A673 (cell line): ENCODE data around the gene LKAAEAR1. TPM values are rescaled to one million over a fixed set of nuclear protein-coding genes. Genes with fewer than 3 reads are reported as not detected.

Source experiments
- BruUV-seq: library from RNA; stranded (reverse); fragments of 400-500 nt; replicated peaks from 2 replicates; lab custom pipeline; 2021; lab: Mats Ljungman, UMichigan
- CTCF ChIA-PET: fragments of 300-600 bp; sonication (Branson Sonifier 250); formaldehyde crosslinking; loops from one replicate; lab custom pipeline; 2022; ENCODE audit warnings: antibody characterized with exemption; lab: Charles Lee
- POLR2A ChIA-PET: fragments of 300-600 bp; sonication (Branson Sonifier 250); formaldehyde crosslinking; loops from one replicate; lab custom pipeline; 2022; ENCODE audit warnings: antibody characterized with exemption; ENCODE audit not compliant: low non-redundant PET; lab: Charles Lee
- DNase-seq: peaks from one replicate; pipeline ENCODE4 v3.0.0-alpha.2; 2015; ENCODE audit warnings: low spot score
- H3K27ac ChIP-seq: fragments of 200-600 bp; sonication (generic); 2 replicates; pipeline ENCODE4 v1.5.1; 2016; ENCODE audit warnings: mixed run types, low read depth, mild to moderate bottlenecking, mixed read lengths, antibody characterized with exemption, low read length; ENCODE audit not compliant: poor library complexity, severe bottlenecking
- H3K27me3 ChIP-seq: fragments of 200-600 bp; sonication (generic); replicated peaks from 2 replicates; pipeline ENCODE4 v1.6.1; 2017; ENCODE audit warnings: mixed run types, low read depth, mild to moderate bottlenecking, mixed read lengths, antibody characterized with exemption, low read length; ENCODE audit not compliant: insufficient read depth, poor library complexity
- H3K36me3 ChIP-seq: fragments of 200-600 bp; sonication (generic); 2 replicates; pipeline ENCODE4 v1.6.1; 2016; ENCODE audit warnings: mixed run types, mild to moderate bottlenecking, mixed read lengths, antibody characterized with exemption, low read length; ENCODE audit not compliant: insufficient read depth, poor library complexity, severe bottlenecking
- H3K4me1 ChIP-seq: fragments of 200-600 bp; sonication (generic); 2 replicates; pipeline ENCODE4 v1.6.1; 2017; ENCODE audit warnings: mixed run types, mild to moderate bottlenecking, mixed read lengths, antibody characterized with exemption, low read length; ENCODE audit not compliant: insufficient read depth, poor library complexity, severe bottlenecking
- H3K4me3 ChIP-seq: fragments of 200-600 bp; sonication (generic); 2 replicates; pipeline ENCODE4 v1.5.1; 2016; ENCODE audit warnings: low read depth, mixed run types, mild to moderate bottlenecking, mixed read lengths, low read length; ENCODE audit not compliant: poor library complexity, severe bottlenecking
- H3K9me3 ChIP-seq: fragments of 200-600 bp; sonication (generic); 2 replicates; pipeline ENCODE4 v1.6.1; 2016; ENCODE audit warnings: mixed run types, low read depth, mild to moderate bottlenecking, mixed read lengths, antibody characterized with exemption, low read length; ENCODE audit not compliant: poor library complexity, severe bottlenecking
- EZH2 ChIP-seq: fragments of 200-600 bp; sonication (generic); IDR thresholded peaks from 2 replicates; pipeline ENCODE4 v1.6.1; 2017; ENCODE audit warnings: borderline replicate concordance, low read depth, mild to moderate bottlenecking, mixed read lengths, antibody characterized with exemption, low read length; ENCODE audit not compliant: poor library complexity, severe bottlenecking
- intact Hi-C: fragments of 100-400 bp; cut with micrococcal nuclease; formaldehyde crosslinking; loops from one replicate; pipeline ENCODE4 v1.10.0; 2022; ENCODE audit not compliant: unreplicated experiment
- total RNA-seq: library from RNA; stranded (reverse); gene quantifications from 2 replicates; pipeline ENCODE4 v1.2.3, GENCODE V29; 2021
- TF ChIP-seq, protein P1 (sequence below): fragments of 300-800, 200-600 bp; sonication (generic); conservative IDR thresholded peaks from 2 replicates; pipeline ENCODE4 v1.5.1; 2017; ENCODE audit warnings: low read depth, mild to moderate bottlenecking, antibody characterized with exemption, low read length, moderate library complexity, mixed read lengths

Gene LKAAEAR1
- total RNA-seq, 1 experiment from 2014 or later = 0.62 TPM

DNA sequence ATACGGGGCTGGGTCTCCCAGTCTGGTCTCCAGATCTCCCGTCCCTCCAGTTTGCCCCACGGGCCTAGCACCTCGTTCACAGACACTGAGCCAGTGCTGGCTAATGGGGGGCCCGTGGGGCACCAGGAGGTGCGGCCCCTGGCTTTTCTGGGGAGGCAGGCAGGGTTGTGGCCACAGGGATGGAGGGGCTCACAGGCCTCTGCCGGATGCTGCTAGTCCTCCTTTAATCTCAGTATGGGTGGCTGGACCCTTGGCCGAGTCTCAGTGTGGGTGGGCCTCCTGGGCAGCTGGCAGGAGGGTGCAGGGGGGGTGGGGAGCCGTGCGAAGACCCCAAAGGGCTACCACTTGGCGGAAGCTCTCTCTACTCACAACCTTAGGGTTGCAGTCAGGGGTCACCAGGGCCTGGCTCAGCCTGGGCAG, 33.2 kb downstream of the LKAAEAR1 start:
- H3K27me3 ChIP-seq = peaks cover 9% of the 10 kb centered on the region
- CTCF ChIA-PET = no interaction called here
- H3K4me1 ChIP-seq = peaks cover 12% of the 10 kb centered on the region
- no peak overlapping the region for H3K4me3 ChIP-seq
- POLR2A ChIA-PET = no interaction called here
- H3K36me3 ChIP-seq = no peaks in the 10 kb centered on the region
- H3K27ac ChIP-seq = no peak overlapping the region
- DNase-seq = no peak
- TF ChIP-seq, protein P1, sequence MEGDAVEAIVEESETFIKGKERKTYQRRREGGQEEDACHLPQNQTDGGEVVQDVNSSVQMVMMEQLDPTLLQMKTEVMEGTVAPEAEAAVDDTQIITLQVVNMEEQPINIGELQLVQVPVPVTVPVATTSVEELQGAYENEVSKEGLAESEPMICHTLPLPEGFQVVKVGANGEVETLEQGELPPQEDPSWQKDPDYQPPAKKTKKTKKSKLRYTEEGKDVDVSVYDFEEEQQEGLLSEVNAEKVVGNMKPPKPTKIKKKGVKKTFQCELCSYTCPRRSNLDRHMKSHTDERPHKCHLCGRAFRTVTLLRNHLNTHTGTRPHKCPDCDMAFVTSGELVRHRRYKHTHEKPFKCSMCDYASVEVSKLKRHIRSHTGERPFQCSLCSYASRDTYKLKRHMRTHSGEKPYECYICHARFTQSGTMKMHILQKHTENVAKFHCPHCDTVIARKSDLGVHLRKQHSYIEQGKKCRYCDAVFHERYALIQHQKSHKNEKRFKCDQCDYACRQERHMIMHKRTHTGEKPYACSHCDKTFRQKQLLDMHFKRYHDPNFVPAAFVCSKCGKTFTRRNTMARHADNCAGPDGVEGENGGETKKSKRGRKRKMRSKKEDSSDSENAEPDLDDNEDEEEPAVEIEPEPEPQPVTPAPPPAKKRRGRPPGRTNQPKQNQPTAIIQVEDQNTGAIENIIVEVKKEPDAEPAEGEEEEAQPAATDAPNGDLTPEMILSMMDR = no peak
- no peak for TF ChIP-seq EZH2
- no peaks in the 10 kb centered on the region for H3K9me3 ChIP-seq
- intact Hi-C loops = no loop called here
- BruUV-seq = no TSS peak

- intact Hi-C loops = no loop called here
- Histone ChIP-seq H3K27me3 (peaks cover 9% of the 10 kb centered on the region), H3K27ac (no peak overlapping the region), H3K9me3 (no peaks in the 10 kb centered on the region), H3K4me1 (peaks cover 8% of the 10 kb centered on the region), H3K4me3 (peak overlapping the region; percentile 34), H3K36me3 (no peaks in the 10 kb centered on the region)
- CTCF ChIA-PET = no interaction called here
- no peak for DNase-seq
- TF ChIP-seq EZH2 = no peak
- TF ChIP-seq, protein P1 = no peak
- no TSS peak for BruUV-seq
- POLR2A ChIA-PET = no interaction called here
Observed at GRCh38 chr20:64050261-64051032, 33.8 kb downstream of the LKAAEAR1 start.

DNA sequence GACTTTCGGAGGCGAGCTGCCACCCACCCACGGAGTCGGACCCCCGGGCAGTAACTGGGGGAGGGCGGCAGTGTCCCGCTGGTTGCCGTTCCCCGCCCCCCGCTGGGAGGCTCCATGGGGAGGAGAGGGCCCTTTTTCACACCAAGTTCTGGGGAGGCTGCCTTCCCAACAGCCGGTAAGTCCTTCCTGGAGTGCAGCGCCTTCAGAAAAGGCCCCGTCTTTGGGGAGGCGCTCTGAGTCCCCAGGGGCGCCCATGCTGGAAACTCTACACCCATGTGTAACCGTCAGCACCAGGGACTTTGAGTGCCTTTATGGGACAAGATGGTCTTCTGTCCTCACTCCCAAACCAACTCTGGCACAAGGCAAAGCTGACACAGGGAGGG, 34.3 kb downstream of the LKAAEAR1 start:
- Histone ChIP-seq H3K4me3 (peak overlapping the region; percentile 34), H3K27me3 (peaks cover 9% of the 10 kb centered on the region), H3K9me3 (no peaks in the 10 kb centered on the region), H3K4me1 (peaks cover 11% of the 10 kb centered on the region), H3K36me3 (no peaks in the 10 kb centered on the region), H3K27ac (no peak overlapping the region)
- ChIA-PET CTCF (no interaction called here), POLR2A (no interaction called here)
- intact Hi-C loops = no loop called here
- DNase-seq = peak; percentile 54
- no TSS peak for BruUV-seq
- TF ChIP-seq, protein P1 = no peak
- no peak for TF ChIP-seq EZH2
